Epithelial cell of proximal tubule (primary cell): ENCODE measurements around the gene KMT2A. TPM values are rescaled to one million over a fixed set of nuclear protein-coding genes. Genes with fewer than 3 reads are reported as not detected.

Source experiments
- DNase-seq: peaks from one replicate; pipeline ENCODE4 v3.0.0-alpha.2; 2011; ENCODE audit warnings: low read depth
- H3K4me3 ChIP-seq: 2 replicates; pipeline ENCODE4 v1.5.1; 2011; ENCODE audit warnings: low read depth, mild to moderate bottlenecking, low read length
- CTCF ChIP-seq: conservative IDR thresholded peaks from 2 replicates; pipeline ENCODE4 v1.5.1; 2012; ENCODE audit warnings: low read depth, mild to moderate bottlenecking, low read length
- total RNA-seq: library from RNA; depleted of rRNA; stranded (reverse); fragments of >200 nt; gene quantifications from 2 replicates; pipeline ENCODE4 v1.2.3, GENCODE V29; 2015

Gene KMT2A
- total RNA-seq, 1 donor from 2014 or later: 42.1 TPM

GRCh38 chr11:118435290-118435892 is 901 bp upstream of the KMT2A start:
- DNase-seq: no peak

GRCh38 chr11:118436639-118437207 is 431 bp downstream of the KMT2A start:
- peak overlapping the region; percentile 91 for H3K4me3 ChIP-seq
- no peak for TF ChIP-seq CTCF
- DNase-seq: no peak

More at GRCh38 chr11:118435290-118435892, 901 bp upstream of the KMT2A start:
- TF ChIP-seq CTCF: no peak
- peak overlapping the region; percentile 63 for H3K4me3 ChIP-seq

GRCh38 chr11:118437208-118438125 is 1.2 kb downstream of the KMT2A start:
- TF ChIP-seq CTCF: no peak
- DNase-seq: no peak
- peak overlapping the region; percentile 91 for H3K4me3 ChIP-seq

- TF ChIP-seq CTCF: no peak
- DNase-seq: no peak
- H3K4me3 ChIP-seq: peak overlapping the region; percentile 91
Measured at GRCh38 chr11:118438314-118438931, 2.1 kb downstream of the KMT2A start.

- H3K4me3 ChIP-seq: no peak overlapping the region
- no peak for DNase-seq
- no peak for TF ChIP-seq CTCF
Measured at GRCh38 chr11:118439646-118440045, 3.4 kb downstream of the KMT2A start.

- no peak for DNase-seq
- no peak for TF ChIP-seq CTCF
Measured at GRCh38 chr11:118441770-118442275, 5.5 kb downstream of the KMT2A start.

More at GRCh38 chr11:118441770-118442275, 5.5 kb downstream of the KMT2A start:
- no peak overlapping the region for H3K4me3 ChIP-seq
